ENCODE data around the gene AFAP1L2.

Gene AFAP1L2

GRCh38 chr10:114286921-114287320, 117.4 kb downstream of the AFAP1L2 start:
- Histone ChIP-seq H3K4me2 (ENCODE audit: insufficient read depth, low read length) (no peak overlapping the region), H3K27ac (ENCODE audit: low read length) (no peak overlapping the region), H3K27me3 (ENCODE audit: insufficient read depth, low read length, poor library complexity) (peaks cover 2% of the 10 kb centered on the region), H2AFZ (ENCODE audit: low read depth, low read length) (no peak overlapping the region), H3K79me2 (ENCODE audit: insufficient read depth, low read length) (no peaks in the 10 kb centered on the region), H3K4me3 (ENCODE audit: low read depth in 1 of 2, low read length in 2 of 2) (no peak overlapping the region), H3K4me1 (ENCODE audit: insufficient read depth, low read length) (no peaks in the 10 kb centered on the region), H3K9ac (ENCODE audit: low read depth, low read length) (no peak overlapping the region), H3K9me3 (ENCODE audit: insufficient read depth, low read length, severe bottlenecking) (no peaks in the 10 kb centered on the region), H4K20me1 (ENCODE audit: insufficient read depth, low read length) (peaks cover 3% of the 10 kb centered on the region; the same call in 1 of the 2 replicates), H3K36me3 (ENCODE audit: insufficient read depth, low read length) (no peaks in the 10 kb centered on the region)
- TF ChIP-seq CTCF (IDR thresholded peaks at IDR 0.05; ENCODE audit: borderline replicate concordance, extremely low read depth, low read length, poor library complexity, severe bottlenecking) = no peak
- TF ChIP-seq EZH2 (IDR thresholded peaks at IDR 0.05; ENCODE audit: borderline replicate concordance, low read depth, low read length, severe bottlenecking) = no peak
- ATAC-seq (ENCODE audit: insufficient read depth, low read depth) (no peak), DNase-seq (no peak)

GRCh38 chr10:114285961-114286441, 118.3 kb downstream of the AFAP1L2 start:
- DNase-seq = no peak
- TF ChIP-seq EZH2 (IDR thresholded peaks at IDR 0.05; ENCODE audit: borderline replicate concordance, low read depth, low read length, severe bottlenecking) (no peak), CTCF (IDR thresholded peaks at IDR 0.05; ENCODE audit: borderline replicate concordance, extremely low read depth, low read length, poor library complexity, severe bottlenecking) (no peak)
- Histone ChIP-seq H3K4me1 (ENCODE audit: insufficient read depth, low read length) (no peaks in the 10 kb centered on the region), H3K9ac (ENCODE audit: low read depth, low read length) (no peak overlapping the region), H3K9me3 (ENCODE audit: insufficient read depth, low read length, severe bottlenecking) (no peaks in the 10 kb centered on the region), H3K27ac (ENCODE audit: low read length) (no peak overlapping the region), H3K79me2 (ENCODE audit: insufficient read depth, low read length) (no peaks in the 10 kb centered on the region), H3K4me3 (ENCODE audit: low read depth in 1 of 2, low read length in 2 of 2) (no peak overlapping the region), H4K20me1 (ENCODE audit: insufficient read depth, low read length) (peaks cover 3% of the 10 kb centered on the region; the same call in 1 of the 2 replicates), H3K36me3 (ENCODE audit: insufficient read depth, low read length) (no peaks in the 10 kb centered on the region), H2AFZ (ENCODE audit: low read depth, low read length) (no peak overlapping the region), H3K4me2 (ENCODE audit: insufficient read depth, low read length) (no peak overlapping the region), H3K27me3 (ENCODE audit: insufficient read depth, low read length, poor library complexity) (peaks cover 2% of the 10 kb centered on the region)
- no peak for ATAC-seq (ENCODE audit: insufficient read depth, low read depth)

GRCh38 chr10:114284346-114285071, 119.8 kb downstream of the AFAP1L2 start:
- no peak for ATAC-seq (ENCODE audit: insufficient read depth, low read depth)

More at GRCh38 chr10:114284346-114285071, 119.8 kb downstream of the AFAP1L2 start:
- H3K4me1 ChIP-seq (ENCODE audit: insufficient read depth, low read length) = no peaks in the 10 kb centered on the region
- no peak overlapping the region for H3K9ac ChIP-seq (ENCODE audit: low read depth, low read length)
- no peak overlapping the region for H2AFZ ChIP-seq (ENCODE audit: low read depth, low read length)
- H3K79me2 ChIP-seq (ENCODE audit: insufficient read depth, low read length) = no peaks in the 10 kb centered on the region
- no peak overlapping the region for H3K4me2 ChIP-seq (ENCODE audit: insufficient read depth, low read length)
- peaks cover 5% of the 10 kb centered on the region for H3K27me3 ChIP-seq (ENCODE audit: insufficient read depth, low read length, poor library complexity)
- no peak overlapping the region for H3K4me3 ChIP-seq (ENCODE audit: low read depth in 1 of 2, low read length in 2 of 2)
- no peak for DNase-seq
- H3K27ac ChIP-seq (ENCODE audit: low read length) = no peak overlapping the region
- H4K20me1 ChIP-seq (ENCODE audit: insufficient read depth, low read length) = peaks cover 3% of the 10 kb centered on the region; the same call in 1 of the 2 replicates
- no peak for TF ChIP-seq EZH2 (IDR thresholded peaks at IDR 0.05; ENCODE audit: borderline replicate concordance, low read depth, low read length, severe bottlenecking)
- no peak for TF ChIP-seq CTCF (IDR thresholded peaks at IDR 0.05; ENCODE audit: borderline replicate concordance, extremely low read depth, low read length, poor library complexity, severe bottlenecking)
- no peaks in the 10 kb centered on the region for H3K36me3 ChIP-seq (ENCODE audit: insufficient read depth, low read length)
- no peaks in the 10 kb centered on the region for H3K9me3 ChIP-seq (ENCODE audit: insufficient read depth, low read length, severe bottlenecking)

Data from DND-41 (cell line).